ENCODE measurements around the gene KRTAP9-6. TPM values are rescaled to one million over a fixed set of nuclear protein-coding genes. Genes with fewer than 3 reads are reported as not detected.

The KRTAP9-6 gene
- total RNA-seq, 2 experiments from 2014 or later, result not detected

GRCh38 chr17:41284043-41284442 is 18.9 kb downstream of the KRTAP9-6 start:
- intact Hi-C loops (cut with micrococcal nuclease), result no loop called here
- no peaks in the 10 kb centered on the region for H3K36me3 Mint-ChIP-seq
- H3K9me3 Mint-ChIP-seq, result no peaks in the 10 kb centered on the region
- DNase-seq, result no peak
- peaks cover 8% of the 10 kb centered on the region for H3K4me1 Mint-ChIP-seq (ENCODE audit: low read depth)
- no peaks in the 10 kb centered on the region for H3K27me3 Mint-ChIP-seq
- H3K4me3 Mint-ChIP-seq, result no peak overlapping the region
- H3K27ac Mint-ChIP-seq, result no peak overlapping the region
- ChIA-PET POLR2A (no interaction called here), CTCF (interaction anchor here (0.9 kb wide), 1 partner anchor 39 kb away, joined by 3 read pairs; no protein-coding TSS in a partner anchor)

DNA sequence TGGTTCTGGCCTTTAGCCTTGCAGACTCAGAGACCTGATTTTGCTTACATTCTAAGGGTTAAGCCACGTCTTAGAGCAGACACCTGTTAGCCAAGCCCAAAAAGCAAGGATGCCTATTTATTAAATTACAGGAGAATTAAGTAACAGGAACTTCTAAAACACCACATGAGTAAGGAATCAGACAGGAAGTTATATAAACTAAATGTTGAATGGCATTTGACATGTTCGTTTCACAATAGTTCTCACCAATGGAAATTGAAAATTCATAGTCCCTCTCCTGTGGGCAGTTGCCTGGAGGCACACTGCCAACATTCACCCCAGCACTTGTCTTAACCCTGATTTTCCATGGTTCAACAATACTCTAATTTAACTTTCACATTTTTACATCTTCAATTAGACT is 19.4 kb downstream of the KRTAP9-6 start:
- H3K36me3 Mint-ChIP-seq, result no peaks in the 10 kb centered on the region
- no peaks in the 10 kb centered on the region for H3K9me3 Mint-ChIP-seq
- no peak for DNase-seq
- ChIA-PET CTCF (no interaction called here), POLR2A (no interaction called here)
- no peak overlapping the region for H3K27ac Mint-ChIP-seq
- H3K4me3 Mint-ChIP-seq, result no peak overlapping the region
- peaks cover 8% of the 10 kb centered on the region for H3K4me1 Mint-ChIP-seq (ENCODE audit: low read depth)
- intact Hi-C loops (cut with micrococcal nuclease), result no loop called here
- no peaks in the 10 kb centered on the region for H3K27me3 Mint-ChIP-seq

GRCh38 chr17:41287050-41287449 is 21.9 kb downstream of the KRTAP9-6 start:
- CTCF ChIA-PET, result interaction anchor here (1.3 to 1.9 kb wide), 2 partner anchors 35 to 209 kb away, joined by 3 to 5 read pairs; no protein-coding TSS in a partner anchor

GRCh38 chr17:41294016-41294415 is 28.8 kb downstream of the KRTAP9-6 start:
- DNase-seq, result no peak
- H3K27ac Mint-ChIP-seq, result no peak overlapping the region
- ChIA-PET CTCF (no interaction called here), POLR2A (no interaction called here)
- no peaks in the 10 kb centered on the region for H3K4me1 Mint-ChIP-seq (ENCODE audit: low read depth)
- H3K4me3 Mint-ChIP-seq, result no peak overlapping the region
- intact Hi-C loops (cut with micrococcal nuclease), result no loop called here
- peaks cover 2% of the 10 kb centered on the region for H3K27me3 Mint-ChIP-seq
- H3K36me3 Mint-ChIP-seq, result no peaks in the 10 kb centered on the region
- H3K9me3 Mint-ChIP-seq, result no peaks in the 10 kb centered on the region

More at GRCh38 chr17:41287050-41287449, 21.9 kb downstream of the KRTAP9-6 start:
- Mint-ChIP-seq H3K36me3 (no peaks in the 10 kb centered on the region), H3K4me1 (ENCODE audit: low read depth) (peaks cover 8% of the 10 kb centered on the region), H3K9me3 (no peaks in the 10 kb centered on the region), H3K4me3 (no peak overlapping the region), H3K27ac (no peak overlapping the region), H3K27me3 (peaks cover 2% of the 10 kb centered on the region)
- intact Hi-C loops (cut with micrococcal nuclease), result no loop called here
- POLR2A ChIA-PET, result no interaction called here
- DNase-seq, result no peak

DNA sequence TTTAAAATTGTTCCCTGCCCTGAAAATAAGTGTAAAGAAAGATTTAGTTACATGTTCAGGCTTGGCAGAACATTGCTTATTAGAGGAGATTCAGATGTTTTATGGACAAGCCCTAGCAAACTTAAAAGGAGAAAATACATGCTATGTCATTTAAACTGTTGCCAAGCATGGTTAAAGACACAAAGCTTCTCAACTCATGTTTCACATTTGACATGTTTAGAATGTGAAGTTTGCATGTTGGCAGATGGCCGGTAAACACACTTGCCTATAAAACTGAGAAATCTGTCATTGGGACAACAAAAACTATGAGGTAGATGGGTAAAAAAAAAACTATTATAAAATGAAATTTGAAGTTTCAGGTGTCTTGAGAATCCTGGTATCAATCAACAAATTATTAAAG is 31.7 kb downstream of the KRTAP9-6 start:
- no peak overlapping the region for H3K27ac Mint-ChIP-seq
- intact Hi-C loops (cut with micrococcal nuclease), result no loop called here
- ChIA-PET POLR2A (no interaction called here), CTCF (no interaction called here)
- H3K4me1 Mint-ChIP-seq (ENCODE audit: low read depth), result peaks cover 3% of the 10 kb centered on the region
- H3K4me3 Mint-ChIP-seq, result no peak overlapping the region
- no peaks in the 10 kb centered on the region for H3K36me3 Mint-ChIP-seq
- peaks cover 3% of the 10 kb centered on the region for H3K9me3 Mint-ChIP-seq
- DNase-seq, result no peak
- no peaks in the 10 kb centered on the region for H3K27me3 Mint-ChIP-seq

- ChIA-PET POLR2A (no interaction called here), CTCF (no interaction called here)
- DNase-seq, result no peak
- Mint-ChIP-seq H3K27ac (no peak overlapping the region), H3K4me3 (no peak overlapping the region), H3K27me3 (no peaks in the 10 kb centered on the region), H3K36me3 (no peaks in the 10 kb centered on the region), H3K4me1 (ENCODE audit: low read depth) (peaks cover 3% of the 10 kb centered on the region), H3K9me3 (peaks cover 3% of the 10 kb centered on the region)
- intact Hi-C loops (cut with micrococcal nuclease), result no loop called here
These were observed 33.4 kb downstream of the KRTAP9-6 start for GRCh38 chr17:41298458-41299135.

DNA sequence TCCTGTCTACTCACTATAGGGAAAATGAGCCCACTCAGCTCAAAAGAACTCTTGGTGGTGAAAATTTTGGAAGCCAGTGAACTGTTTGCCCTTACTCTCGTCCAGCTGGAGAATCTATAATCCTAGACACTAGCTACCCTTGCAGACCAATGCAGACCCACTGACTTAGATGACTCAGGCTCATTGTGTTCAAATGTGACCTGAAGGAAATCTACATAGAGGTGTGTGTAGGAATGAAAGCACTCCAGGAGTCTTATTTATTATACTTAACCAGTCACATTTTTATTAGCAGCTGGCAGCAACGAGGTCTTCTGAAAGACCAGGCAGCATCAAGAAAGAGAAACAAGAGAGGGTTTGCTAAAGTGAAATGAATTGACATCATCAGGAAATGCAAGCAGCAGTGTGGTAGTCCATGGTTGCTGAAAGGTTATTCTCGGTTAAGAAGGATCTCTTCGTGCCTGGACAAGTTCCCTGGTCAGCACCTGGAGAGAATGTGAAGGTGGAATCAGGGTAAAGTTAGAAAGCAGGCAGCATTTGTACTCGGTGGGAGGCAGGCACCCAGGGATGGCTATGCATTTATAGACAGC is 36.1 kb downstream of the KRTAP9-6 start:
- Mint-ChIP-seq H3K9me3 (peaks cover 3% of the 10 kb centered on the region), H3K4me1 (ENCODE audit: low read depth) (peaks cover 3% of the 10 kb centered on the region), H3K27me3 (no peaks in the 10 kb centered on the region), H3K27ac (no peak overlapping the region), H3K36me3 (no peaks in the 10 kb centered on the region), H3K4me3 (no peak overlapping the region)
- ChIA-PET POLR2A (no interaction called here), CTCF (no interaction called here)
- intact Hi-C loops (cut with micrococcal nuclease), result no loop called here
- no peak for DNase-seq

GRCh38 chr17:41301916-41302901 is 37.0 kb downstream of the KRTAP9-6 start, which contains the start of gene KRTAP29-1:
Gene KRTAP29-1 (minus strand): TSS chr17:41302851. CDS start chr17:41302851, 0 bp downstream.
- intact Hi-C loops (cut with micrococcal nuclease), result no loop called here
- Mint-ChIP-seq H3K27ac (no peak within 1 kb of the TSS), H3K36me3 (no peaks in the 10 kb centered on the region), H3K4me3 (no peak within 1 kb of the TSS), H3K9me3 (peaks cover 3% of the 10 kb centered on the region), H3K4me1 (ENCODE audit: low read depth) (peaks cover 11% of the 10 kb centered on the region), H3K27me3 (no peaks in the 10 kb centered on the region)
- POLR2A ChIA-PET, result no interaction called here
- DNase-seq, result no peak
- CTCF ChIA-PET, result no interaction called here

GRCh38 chr17:41302981-41303380 is 37.8 kb downstream of the KRTAP9-6 start:
- POLR2A ChIA-PET, result no interaction called here
- DNase-seq, result no peak
- Mint-ChIP-seq H3K4me3 (no peak overlapping the region), H3K9me3 (peaks cover 3% of the 10 kb centered on the region), H3K36me3 (no peaks in the 10 kb centered on the region), H3K4me1 (ENCODE audit: low read depth) (peaks cover 19% of the 10 kb centered on the region), H3K27ac (no peak overlapping the region), H3K27me3 (no peaks in the 10 kb centered on the region)
- CTCF ChIA-PET, result no interaction called here
- intact Hi-C loops (cut with micrococcal nuclease), result no loop called here

DNA sequence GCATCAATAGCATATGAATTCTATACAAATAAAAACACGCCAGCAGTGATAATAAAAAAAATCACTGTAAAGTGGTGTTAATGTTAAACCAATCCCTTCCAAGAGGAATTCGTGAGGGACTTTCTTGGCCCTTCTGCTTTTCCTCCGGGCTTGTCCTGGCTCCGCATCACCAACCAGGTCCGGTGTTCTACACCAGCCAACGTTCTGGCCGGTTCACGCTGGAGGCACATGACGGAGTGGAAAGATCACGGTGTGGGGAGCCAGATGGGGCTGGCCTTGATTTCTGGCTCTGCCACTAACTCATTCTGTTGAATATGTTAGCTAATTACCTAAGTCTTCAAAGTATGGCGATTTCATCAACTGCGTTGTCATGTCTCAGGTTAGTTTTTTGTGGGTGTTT is 38.9 kb downstream of the KRTAP9-6 start:
- ChIA-PET CTCF (interaction anchor here (0.7 to 1.5 kb wide), 2 partner anchors 18 to 114 kb away, joined by 3 to 4 read pairs; no protein-coding TSS in a partner anchor), POLR2A (no interaction called here)
- Mint-ChIP-seq H3K27ac (no peak overlapping the region), H3K9me3 (peaks cover 3% of the 10 kb centered on the region), H3K27me3 (no peaks in the 10 kb centered on the region), H3K36me3 (no peaks in the 10 kb centered on the region), H3K4me1 (ENCODE audit: low read depth) (peaks cover 30% of the 10 kb centered on the region), H3K4me3 (no peak overlapping the region)
- DNase-seq, result no peak
- intact Hi-C loops (cut with micrococcal nuclease), result no loop called here

GRCh38 chr17:41307647-41308046 is 42.5 kb downstream of the KRTAP9-6 start:
- DNase-seq, result no peak
- ChIA-PET POLR2A (no interaction called here), CTCF (interaction anchor here (0.7 to 1.4 kb wide), 2 partner anchors 14 to 355 kb away, joined by 3 to 6 read pairs; no protein-coding TSS in a partner anchor)
- H3K36me3 Mint-ChIP-seq, result no peaks in the 10 kb centered on the region
- no peak overlapping the region for H3K4me3 Mint-ChIP-seq
- H3K4me1 Mint-ChIP-seq (ENCODE audit: low read depth), result peaks cover 46% of the 10 kb centered on the region
- H3K27ac Mint-ChIP-seq, result peak overlapping the region; percentile 16
- H3K27me3 Mint-ChIP-seq, result no peaks in the 10 kb centered on the region
- H3K9me3 Mint-ChIP-seq, result no peaks in the 10 kb centered on the region
- intact Hi-C loops (cut with micrococcal nuclease), result loop anchor here (2.0 kb wide), 2 partner anchors 15 to 31 kb away; no protein-coding TSS in a partner anchor

All from activated CD4-positive, alpha-beta memory T cell treated with anti-CD3 and anti-CD28 coated beads for 36 hours (primary cell).